HG03045 (cell line): Measurements from ENCODE around the gene PACC1.
A peak's percentile ranks its signal among the peaks of the same experiment; 100 is the strongest.

ENCODE experiments used
- ATAC-seq: cut with Tn5 transposase; IDR thresholded peaks from one replicate; pipeline ENCODE4 v1.9.1; 2021; ENCODE audit warnings: mild to moderate bottlenecking, moderate library complexity; ENCODE audit not compliant: unreplicated experiment

PACC1 gene

DNA sequence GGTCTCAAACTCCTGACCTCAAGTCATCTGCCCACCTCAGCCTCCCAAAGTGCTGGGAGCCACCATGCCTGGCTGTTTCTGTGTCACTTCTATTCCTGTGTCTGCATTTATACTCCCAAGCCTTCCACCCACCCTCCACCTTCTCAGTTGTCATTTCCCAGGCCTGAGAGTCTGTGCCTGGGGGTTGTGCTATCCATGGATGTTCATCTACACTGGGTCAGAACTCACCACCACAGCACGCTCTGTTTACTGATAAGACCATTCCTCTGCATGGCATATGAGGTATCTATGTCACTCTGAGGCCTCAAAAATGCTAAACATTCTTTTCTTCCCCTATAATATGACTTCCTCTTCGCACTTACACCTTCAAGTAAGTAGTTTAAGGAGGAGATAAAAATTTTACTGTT, 24.1 kb upstream of the PACC1 start:
- ATAC-seq = no peak

- ATAC-seq = no peak
These were observed 22.6 kb upstream of the PACC1 start for GRCh38 chr1:212437179-212437798.

DNA sequence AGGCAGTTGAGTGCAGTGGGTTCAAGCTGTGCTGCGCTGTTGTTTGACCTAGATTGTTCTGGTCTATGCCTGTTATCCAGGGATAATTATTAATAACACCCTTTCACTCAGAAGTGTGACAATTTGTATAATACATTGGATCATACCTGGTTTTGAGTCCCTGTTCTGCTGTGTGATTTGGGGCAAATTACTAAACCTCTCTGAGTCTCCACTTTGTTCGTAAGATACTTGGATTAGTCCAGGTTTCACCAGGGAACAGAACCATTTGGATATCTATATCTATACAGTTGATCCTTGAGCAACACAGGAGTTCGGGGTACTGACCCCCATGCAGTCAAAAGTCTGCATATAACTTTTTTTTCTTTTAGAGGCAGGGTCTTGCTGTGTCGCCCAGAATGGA, 20.3 kb upstream of the PACC1 start:
- no peak for ATAC-seq

- ATAC-seq = no peak
These were observed 19.1 kb upstream of the PACC1 start for GRCh38 chr1:212433577-212434462.

GRCh38 chr1:212432661-212433576, 18.2 kb upstream of the PACC1 start, which contains the start of gene NENF:
TSS of gene NENF (plus strand) at chr1:212432920. CDS start at chr1:212432944, 24 bp downstream.
- peak; percentile 99 for ATAC-seq

DNA sequence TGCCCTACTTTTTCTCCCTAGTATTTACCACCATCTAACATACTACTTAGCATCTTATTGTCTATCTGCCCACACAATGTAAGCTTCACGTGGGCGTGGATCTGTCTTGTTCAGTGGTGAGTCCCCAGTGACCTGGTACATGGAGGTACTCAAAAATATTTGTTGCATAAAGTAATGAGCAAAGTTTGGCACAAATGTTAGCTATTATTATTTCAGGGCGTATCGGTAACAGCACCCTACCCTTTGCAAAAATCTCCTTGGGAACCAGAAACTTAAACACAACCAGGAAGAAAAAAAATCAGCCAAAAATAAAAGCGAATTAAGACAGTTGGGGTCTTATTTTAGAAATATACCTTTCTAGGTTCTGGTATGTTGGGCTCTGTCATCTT, 17.6 kb upstream of the PACC1 start:
- no peak for ATAC-seq

DNA sequence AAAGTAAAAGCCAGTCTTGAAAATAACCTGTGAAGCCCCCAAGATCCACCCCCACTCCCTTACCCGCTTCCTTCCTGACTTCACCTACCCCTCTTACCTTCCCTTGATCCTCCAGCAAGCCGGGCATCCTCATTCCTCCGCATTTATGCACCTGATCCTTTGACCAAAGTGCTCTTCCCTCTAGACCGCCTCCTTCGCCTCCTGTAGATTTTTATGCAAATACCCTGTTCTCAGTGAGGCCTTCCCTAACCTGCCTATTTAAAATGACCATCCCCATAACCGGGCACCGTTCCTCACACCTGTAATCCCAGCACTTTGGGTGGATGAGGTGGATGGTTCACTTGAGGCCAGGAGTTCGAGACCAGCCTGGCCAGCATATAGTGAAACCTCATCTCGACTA, 17.0 kb upstream of the PACC1 start:
- no peak for ATAC-seq

DNA sequence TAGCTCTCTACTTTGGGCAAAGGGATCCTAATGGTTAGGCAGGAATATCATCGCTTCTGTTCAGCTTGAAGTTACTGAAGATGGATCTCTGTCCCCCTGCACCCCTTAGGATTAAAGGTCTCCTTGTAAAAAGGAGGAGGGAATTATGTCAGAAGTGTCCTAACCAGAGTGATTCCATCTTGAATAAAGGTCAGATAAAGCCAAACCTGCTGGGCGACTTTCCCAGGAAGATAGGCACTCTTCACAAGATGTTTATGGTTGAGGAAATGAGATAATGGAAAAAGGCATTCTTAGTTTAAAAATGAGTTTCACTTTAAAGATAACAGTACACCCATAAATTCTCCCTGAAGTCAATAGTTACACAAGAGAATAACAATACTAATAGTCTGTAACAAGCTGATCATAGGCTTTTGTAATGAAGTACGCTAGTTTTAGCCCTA, 16.3 kb upstream of the PACC1 start:
- ATAC-seq = no peak

DNA sequence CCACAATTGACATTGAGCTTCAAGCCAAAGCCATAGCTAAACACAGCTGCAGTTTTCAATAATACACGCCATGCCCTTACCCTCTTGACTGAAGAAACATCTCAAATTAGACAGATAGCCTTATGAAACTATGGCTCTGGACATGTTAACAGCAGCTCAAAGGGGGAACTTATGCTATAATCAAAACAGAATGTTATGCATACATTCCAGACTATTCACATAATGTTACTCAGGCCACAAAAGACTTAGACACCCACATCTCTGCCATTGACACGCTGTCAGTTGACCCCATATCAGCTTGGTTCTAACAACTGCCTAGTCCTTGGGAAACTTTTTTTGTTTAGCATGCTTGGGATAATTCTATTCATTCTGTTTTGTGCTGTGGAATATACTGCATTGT, 15.7 kb upstream of the PACC1 start:
- ATAC-seq = no peak

DNA sequence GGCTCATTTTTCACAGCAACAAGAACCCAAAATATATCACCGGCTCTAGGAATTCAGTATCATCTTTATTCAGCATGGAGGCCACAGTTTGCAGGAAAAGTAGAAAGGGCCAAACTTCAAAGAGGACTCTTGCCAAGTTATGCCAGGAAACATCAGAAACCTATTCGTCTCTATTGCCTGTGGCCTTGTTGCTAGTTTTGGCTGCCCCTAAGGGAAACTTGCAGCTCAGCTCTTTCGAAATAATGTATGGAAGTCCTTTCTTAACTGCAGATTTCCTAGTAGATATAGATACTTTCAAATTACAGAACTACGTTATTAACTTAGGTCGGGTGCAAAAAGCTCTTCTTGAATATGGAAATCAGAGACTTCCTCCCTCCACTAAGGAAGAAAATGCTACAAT, 13.8 kb upstream of the PACC1 start:
- no peak for ATAC-seq

GRCh38 chr1:212423879-212424278, 9.2 kb upstream of the PACC1 start:
- ATAC-seq = no peak

- no peak for ATAC-seq
These were observed 6.5 kb upstream of the PACC1 start for GRCh38 chr1:212421165-212421564.

DNA sequence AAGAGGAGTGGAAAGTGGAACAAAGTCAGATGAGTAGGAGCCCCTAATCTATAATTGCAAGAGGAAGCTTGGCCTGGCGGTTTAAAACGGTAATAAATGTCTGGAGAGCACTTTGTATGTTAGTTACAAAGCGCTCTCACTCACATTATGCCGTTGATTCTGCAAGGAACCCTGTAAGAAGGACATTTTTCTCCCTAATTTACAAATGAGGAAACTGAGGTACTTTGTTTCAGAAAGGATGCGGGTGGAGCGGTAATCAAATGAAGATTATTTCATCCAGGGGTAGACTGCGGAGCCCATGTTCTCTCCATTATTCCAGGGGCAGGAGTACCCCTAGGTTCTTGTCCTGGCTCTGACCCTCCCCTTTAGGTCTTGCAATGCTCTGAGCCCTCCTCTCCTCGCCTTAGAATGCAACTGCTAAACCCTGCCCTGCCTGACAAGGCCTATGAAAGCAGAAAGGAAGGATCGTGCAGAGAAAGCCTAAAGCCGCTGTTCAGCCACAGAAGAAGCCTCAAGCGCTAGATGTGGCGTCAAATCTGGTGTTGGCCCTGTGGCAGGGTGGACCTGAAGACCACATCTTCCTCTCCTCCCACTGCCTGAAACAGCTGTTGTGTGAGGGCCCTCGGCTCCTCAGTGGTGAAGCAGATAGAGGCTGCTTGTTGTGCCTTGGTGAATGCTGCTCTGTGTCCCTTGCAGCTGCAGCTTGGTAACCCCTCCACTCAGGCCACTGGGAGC, 588 bp upstream of the PACC1 start:
- no peak for ATAC-seq

DNA sequence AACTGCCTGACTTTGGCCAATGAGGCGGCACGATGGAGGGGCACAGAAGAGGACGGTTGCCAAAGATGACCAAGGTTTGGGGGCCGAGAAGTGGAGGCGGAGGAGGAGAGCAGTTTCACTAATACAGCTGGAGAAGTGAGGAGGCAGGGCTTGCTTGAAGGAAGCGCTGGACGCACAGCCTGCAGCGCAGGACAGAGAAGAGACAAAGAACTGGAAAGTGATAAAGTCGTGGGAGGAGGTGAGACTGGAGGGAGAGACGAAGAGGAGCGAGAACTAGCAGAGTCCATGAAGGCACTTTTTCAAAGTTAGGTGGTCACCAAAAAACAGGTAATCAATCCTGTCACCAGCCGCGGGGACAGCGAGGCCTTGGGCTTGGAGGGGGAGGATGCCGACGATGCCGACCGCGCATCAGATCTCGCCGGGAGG, 771 bp downstream of the PACC1 start:
- ATAC-seq = no peak

DNA sequence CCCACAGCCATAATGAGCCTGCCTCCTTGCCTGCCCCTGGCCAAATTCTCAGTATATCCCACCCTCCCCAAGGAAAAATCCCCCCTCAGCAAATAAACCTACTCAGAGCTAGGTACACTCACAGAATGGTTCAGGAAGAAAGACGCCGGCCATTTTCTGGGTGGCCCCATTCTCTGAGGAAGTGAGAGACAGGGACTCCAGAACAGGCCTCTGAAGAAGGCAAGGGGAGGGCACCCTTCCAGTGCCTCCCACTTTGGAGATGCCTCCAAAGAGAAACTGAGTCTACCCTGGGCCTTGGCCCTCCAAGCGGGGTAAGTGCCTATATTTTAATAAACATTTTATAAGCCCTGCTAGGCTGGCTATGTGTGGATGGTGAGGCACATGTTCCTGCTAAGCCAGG, 2.3 kb downstream of the PACC1 start:
- ATAC-seq = no peak

DNA sequence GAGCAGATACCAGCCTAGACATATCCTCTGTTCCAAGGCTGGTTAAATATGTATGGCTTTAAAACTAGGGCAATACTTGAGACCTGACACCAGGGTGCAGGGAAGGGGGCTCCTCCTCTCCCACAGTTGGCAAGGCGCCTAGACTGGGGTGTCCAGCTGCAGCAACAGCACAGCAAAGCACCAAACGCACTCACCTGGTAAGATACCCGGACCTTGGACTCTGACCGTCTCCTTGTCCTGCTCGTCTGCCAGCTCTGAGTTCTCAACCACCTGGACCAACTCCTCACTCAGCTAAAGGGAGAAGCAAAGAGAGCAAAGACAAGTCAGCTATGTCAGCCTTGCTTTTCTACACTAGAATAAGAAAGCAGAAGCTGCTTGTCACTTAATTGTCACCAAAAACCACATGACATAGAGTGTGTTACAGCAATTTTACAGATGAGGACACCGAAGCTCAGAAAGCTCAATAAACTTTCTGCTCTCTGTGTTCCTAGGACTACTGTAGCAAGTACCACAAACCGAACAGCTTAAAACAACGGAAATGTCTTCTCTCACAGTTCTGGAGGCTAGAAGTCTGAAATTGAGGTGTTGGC, 4.4 kb downstream of the PACC1 start:
- ATAC-seq = no peak

DNA sequence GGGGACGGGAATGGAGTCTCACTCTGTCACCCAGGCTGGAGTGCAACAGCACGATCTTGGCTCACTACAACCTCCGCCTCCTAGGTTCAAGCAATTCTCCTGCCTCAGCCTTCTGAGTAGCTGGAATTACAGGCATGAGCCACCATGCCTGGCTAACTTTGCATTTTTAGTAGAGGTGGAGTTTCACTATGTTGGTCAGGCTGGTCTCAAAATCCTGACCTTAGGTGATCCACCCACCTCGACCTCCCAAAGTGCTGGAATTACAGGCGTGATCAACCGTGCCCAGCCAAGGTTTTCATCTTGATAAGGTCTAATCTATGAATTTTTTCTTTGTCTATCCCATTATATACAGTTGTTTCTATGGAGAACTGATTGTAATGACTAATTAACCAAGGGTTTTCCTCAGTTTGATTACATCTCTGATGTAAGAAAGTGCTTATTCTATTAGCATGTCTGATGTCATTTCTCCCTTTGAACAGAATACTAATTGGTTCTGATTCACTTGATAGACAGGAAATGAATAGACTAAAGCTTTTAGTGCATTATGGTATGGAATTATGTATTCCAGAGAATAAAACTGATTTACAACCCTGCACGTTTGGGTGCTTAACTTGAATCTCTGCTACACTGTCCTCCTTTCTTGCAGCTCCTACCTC, 11.9 kb downstream of the PACC1 start:
- no peak for ATAC-seq

DNA sequence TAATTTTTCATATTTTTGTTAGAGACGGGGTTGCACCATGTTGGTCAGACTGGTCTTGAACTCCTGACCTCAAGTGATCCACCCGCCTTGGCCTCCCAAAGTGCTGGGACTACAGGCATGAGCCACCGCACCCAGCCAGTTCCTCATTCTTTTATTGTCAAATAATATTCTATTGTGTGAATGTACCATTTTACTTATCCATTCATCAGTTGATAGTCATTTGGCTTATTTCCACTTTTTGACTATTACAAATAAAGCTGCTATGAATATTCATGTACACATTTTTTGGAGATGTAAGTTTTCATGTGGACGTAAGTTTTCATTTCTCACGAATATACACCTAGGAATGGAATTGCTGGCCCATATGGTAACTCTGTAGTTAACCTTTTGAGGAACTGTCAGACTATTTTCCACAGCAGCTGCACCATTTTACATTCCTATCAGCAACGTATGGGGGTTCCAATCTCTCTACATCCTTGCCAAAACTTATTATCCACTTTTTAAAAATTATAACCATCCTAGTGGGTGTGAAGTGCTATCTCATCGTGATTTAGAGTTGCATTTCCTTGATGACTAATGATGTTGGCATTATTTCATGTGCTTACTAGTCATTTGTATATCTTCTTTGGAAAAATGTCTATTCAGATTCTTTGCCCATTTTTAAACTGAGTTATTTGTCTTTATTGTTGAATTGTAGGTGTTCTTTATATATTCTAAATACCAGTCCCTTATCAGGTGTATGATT, 12.7 kb downstream of the PACC1 start:
- no peak for ATAC-seq

- no peak for ATAC-seq
These were observed 13.6 kb downstream of the PACC1 start for GRCh38 chr1:212401042-212401441.
